ENCODE data around the gene EME2.

Gene EME2

DNA sequence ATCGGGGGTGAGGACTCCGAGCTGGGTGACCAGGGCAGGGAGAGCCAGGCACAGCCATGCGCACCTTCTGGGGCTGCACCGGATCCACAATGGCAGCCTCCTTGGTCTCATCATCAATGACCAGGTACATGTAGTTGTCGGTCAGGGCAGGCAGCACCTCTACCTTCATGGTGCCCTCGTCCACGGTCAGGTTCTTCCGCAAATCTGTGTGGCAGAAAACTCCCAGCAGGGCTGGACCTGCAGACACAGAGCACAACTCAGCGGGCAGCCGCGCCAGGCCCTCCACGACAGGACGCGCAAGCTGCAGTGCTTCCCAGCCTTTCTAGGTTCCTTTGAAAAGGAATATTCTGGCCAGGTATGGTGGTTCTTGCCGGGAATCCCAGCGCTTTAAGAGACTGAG, 50.2 kb downstream of the EME2 start:
- Mint-ChIP-seq H3K4me3 (no peak overlapping the region), H3K27me3 (no peaks in the 10 kb centered on the region), H3K9me3 (no peaks in the 10 kb centered on the region), H3K4me1 (peaks cover 24% of the 10 kb centered on the region), H3K27ac (no peak overlapping the region), H3K36me3 (no peaks in the 10 kb centered on the region)

GRCh38 chr16:1823821-1824220, 51.2 kb downstream of the EME2 start:
- Mint-ChIP-seq H3K9me3 (no peaks in the 10 kb centered on the region), H3K27me3 (no peaks in the 10 kb centered on the region), H3K4me1 (peaks cover 27% of the 10 kb centered on the region), H3K4me3 (no peak overlapping the region), H3K27ac (peak overlapping the region; percentile 55), H3K36me3 (no peaks in the 10 kb centered on the region)

GRCh38 chr16:1825381-1825863, 52.8 kb downstream of the EME2 start:
- Mint-ChIP-seq H3K4me1 (peaks cover 42% of the 10 kb centered on the region), H3K36me3 (no peaks in the 10 kb centered on the region), H3K27ac (no peak overlapping the region), H3K27me3 (no peaks in the 10 kb centered on the region), H3K4me3 (peak overlapping the region; percentile 82), H3K9me3 (no peaks in the 10 kb centered on the region)
